ENCODE measurements around the gene LAMTOR4.
"Not testable (repeated sequence)": the region's sequence is repeated elsewhere in the genome, so short reads cannot be mapped to it uniquely, and the experiment has no call there.

Gene LAMTOR4

GRCh38 chr7:100124301-100125230 is 24.2 kb upstream of the LAMTOR4 start:
- DNase-seq = no peak

- DNase-seq = no peak
Observed at GRCh38 chr7:100126239-100126930, 22.3 kb upstream of the LAMTOR4 start.

- peak; percentile 85 for DNase-seq
Observed at GRCh38 chr7:100126931-100127865, 21.5 kb upstream of the LAMTOR4 start, which contains the start of gene MBLAC1. Gene MBLAC1, plus strand, starts transcription at chr7:100126967. Its CDS starts 429 bp downstream, at chr7:100127396.

GRCh38 chr7:100127866-100128636 is 20.7 kb upstream of the LAMTOR4 start:
- no peak for DNase-seq

- DNase-seq = no peak
Observed at GRCh38 chr7:100128637-100128963, 20.1 kb upstream of the LAMTOR4 start.

- DNase-seq = not testable (repeated sequence)
Observed at GRCh38 chr7:100130220-100130607, 18.5 kb upstream of the LAMTOR4 start.

GRCh38 chr7:100130608-100131453 is 17.9 kb upstream of the LAMTOR4 start:
- DNase-seq = peak; percentile 79

- DNase-seq = no peak
Observed at GRCh38 chr7:100132126-100132525, 16.6 kb upstream of the LAMTOR4 start.

- peak; percentile 67 for DNase-seq
Observed at GRCh38 chr7:100132697-100133151, 16.0 kb upstream of the LAMTOR4 start.

- no peak for DNase-seq
Observed at GRCh38 chr7:100137851-100138760, 10.6 kb upstream of the LAMTOR4 start.

- DNase-seq = no peak
Observed at GRCh38 chr7:100141555-100141949, 7.2 kb upstream of the LAMTOR4 start.

GRCh38 chr7:100142461-100142860 is 6.3 kb upstream of the LAMTOR4 start:
- DNase-seq = no peak

- not testable (repeated sequence) for DNase-seq
Observed at GRCh38 chr7:100146350-100146749, 2.4 kb upstream of the LAMTOR4 start.

- DNase-seq = no peak
Observed at GRCh38 chr7:100147278-100147677, 1.4 kb upstream of the LAMTOR4 start.

- DNase-seq = no peak
Observed at GRCh38 chr7:100148225-100148558, 526 bp upstream of the LAMTOR4 start.

GRCh38 chr7:100152404-100152803 is 3.7 kb downstream of the LAMTOR4 start:
- no peak for DNase-seq

GRCh38 chr7:100152937-100153666 is 4.4 kb downstream of the LAMTOR4 start:
- no peak for DNase-seq

- DNase-seq = no peak
Observed at GRCh38 chr7:100153708-100154535, 5.2 kb downstream of the LAMTOR4 start.

Measured in CD4-positive, alpha-beta T cell treated with Interferon gamma for 1 hour (primary cell).